HG02798 (cell line): ENCODE results near the gene LRP5.

Experiments used
- ATAC-seq: cut with Tn5 transposase; IDR thresholded peaks from one replicate; pipeline ENCODE4 v1.9.1; 2021; ENCODE audit warnings: mild to moderate bottlenecking; ENCODE audit not compliant: unreplicated experiment, poor library complexity

The LRP5 gene

DNA sequence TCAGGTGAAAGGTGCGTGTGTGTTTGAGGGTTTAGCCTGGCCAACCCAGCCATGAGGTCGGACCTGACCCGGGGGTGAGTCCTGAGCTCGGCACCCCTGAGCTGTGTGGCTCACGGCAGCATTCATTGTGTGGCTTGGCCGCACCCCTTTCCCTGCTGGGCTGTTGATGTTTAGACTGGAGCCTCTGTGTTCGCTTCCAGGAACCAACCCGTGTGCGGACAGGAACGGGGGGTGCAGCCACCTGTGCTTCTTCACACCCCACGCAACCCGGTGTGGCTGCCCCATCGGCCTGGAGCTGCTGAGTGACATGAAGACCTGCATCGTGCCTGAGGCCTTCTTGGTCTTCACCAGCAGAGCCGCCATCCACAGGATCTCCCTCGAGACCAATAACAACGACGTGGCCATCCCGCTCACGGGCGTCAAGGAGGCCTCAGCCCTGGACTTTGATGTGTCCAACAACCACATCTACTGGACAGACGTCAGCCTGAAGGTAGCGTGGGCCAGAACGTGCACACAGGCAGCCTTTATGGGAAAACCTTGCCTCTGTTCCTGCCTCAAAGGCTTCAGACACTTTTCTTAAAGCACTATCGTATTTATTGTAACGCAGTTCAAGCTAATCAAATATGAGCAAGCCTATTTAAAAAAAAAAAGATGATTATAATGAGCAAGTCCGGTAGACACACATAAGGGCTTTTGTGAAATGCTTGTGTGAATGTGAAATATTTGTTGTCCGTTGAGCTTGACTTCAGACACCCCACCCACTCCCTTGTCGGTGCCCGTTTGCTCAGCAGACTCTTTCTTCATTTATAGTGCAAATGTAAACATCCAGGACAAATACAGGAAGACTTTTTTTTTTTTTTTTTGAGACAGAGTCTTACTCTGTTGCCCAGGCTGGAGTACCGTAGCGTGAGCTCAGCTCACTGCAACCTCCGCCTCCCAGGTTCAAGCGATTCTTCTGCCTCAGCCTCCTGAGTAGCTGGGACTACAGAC is 94.2 kb downstream of the LRP5 start:
- ATAC-seq = no peak

- ATAC-seq = no peak
These were observed 96.1 kb downstream of the LRP5 start for GRCh38 chr11:68408512-68408911.

GRCh38 chr11:68409748-68410344 is 97.5 kb downstream of the LRP5 start:
- ATAC-seq = no peak

GRCh38 chr11:68411501-68411991 is 99.2 kb downstream of the LRP5 start:
- no peak for ATAC-seq

DNA sequence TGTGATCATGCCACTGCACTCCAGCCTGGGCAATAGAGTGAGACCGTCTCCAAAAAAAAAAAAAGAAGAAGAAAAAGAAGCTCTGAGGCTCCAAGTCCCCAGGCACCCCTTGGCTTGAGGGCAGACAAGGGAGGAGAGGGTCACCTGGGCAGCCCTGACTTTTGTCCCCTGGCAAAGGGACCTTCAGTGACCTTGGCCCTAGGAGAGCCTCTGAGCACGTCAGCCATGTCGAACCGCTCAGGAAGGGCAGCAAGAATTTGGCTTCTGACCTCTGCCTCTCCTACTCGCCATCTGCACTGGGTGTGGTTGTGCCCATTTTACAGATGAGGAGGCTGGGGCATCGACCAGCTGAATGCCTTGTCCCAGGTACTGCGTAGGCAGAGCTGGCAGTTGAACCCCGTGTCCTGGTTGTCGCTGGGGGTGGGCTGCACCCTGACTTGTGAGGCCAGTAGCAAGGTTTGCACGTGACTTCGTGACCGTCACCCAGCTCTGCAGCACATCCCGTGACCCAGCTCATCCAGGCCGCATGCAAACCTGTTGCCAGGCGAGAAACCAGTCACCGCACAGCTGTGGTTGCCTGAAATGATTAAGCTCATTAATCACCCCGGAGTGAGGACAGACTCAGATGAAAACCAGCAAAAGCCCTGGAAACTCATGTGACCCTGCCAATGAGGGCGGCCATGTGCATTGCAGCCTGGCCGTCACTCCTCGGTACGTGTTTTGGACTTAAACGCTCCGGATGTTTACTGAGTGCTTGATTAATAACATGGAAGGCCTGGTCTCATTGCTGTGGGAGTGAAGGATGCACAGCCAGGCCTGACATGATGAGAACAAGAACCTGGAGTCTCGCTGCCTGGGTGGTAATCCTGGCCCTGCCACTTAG is 100.4 kb downstream of the LRP5 start:
- ATAC-seq = peak; percentile 53

GRCh38 chr11:68413591-68413999 is 101.2 kb downstream of the LRP5 start:
- ATAC-seq = no peak

GRCh38 chr11:68414496-68415221 is 102.3 kb downstream of the LRP5 start:
- no peak for ATAC-seq

DNA sequence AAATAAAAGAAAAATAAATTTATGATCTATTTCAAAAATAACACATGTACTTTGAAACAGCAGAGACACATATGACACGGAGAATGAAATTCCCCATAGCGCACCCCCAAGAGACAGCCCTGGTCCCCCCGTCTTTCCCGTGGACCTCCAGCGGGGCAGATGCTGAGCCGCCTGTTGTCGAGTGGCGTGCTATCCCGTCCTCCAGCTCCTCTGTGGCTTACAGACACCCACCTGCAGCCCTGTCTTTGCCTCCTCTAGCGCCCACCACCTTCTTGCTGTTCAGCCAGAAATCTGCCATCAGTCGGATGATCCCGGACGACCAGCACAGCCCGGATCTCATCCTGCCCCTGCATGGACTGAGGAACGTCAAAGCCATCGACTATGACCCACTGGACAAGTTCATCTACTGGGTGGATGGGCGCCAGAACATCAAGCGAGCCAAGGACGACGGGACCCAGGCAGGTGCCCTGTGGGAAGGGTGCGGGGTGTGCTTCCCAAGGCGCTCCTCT is 103.7 kb downstream of the LRP5 start:
- ATAC-seq = no peak

- no peak for ATAC-seq
These were observed 106.3 kb downstream of the LRP5 start for GRCh38 chr11:68418648-68419047.

GRCh38 chr11:68420171-68420570 is 107.8 kb downstream of the LRP5 start:
- ATAC-seq = no peak

GRCh38 chr11:68423481-68423880 is 111.1 kb downstream of the LRP5 start:
- ATAC-seq = no peak

DNA sequence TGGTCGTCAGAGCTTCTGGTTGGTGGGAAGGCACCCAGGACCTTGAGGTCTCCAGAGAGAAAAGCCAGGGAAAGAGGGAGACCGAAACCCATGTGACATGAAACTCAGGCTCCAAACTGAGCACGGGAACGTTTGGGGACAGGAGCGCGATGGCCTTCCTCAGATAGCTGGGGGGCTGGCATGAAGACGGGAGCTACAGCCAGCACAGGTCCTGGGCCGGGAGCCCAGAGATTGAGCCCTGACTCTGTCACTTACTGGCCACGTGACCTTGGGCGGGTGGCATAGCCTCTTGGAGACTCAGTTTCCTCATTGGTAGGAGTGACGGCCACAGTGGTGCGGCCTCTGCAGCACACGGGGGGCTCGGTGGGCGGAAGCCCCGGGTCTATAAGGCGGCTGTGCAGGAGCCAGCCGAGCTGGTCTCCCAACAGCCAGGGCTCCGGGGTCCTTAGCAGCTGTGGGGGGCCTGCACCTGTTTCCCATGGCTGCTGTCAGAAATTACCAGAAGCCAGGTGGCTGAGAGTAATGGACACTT is 111.8 kb downstream of the LRP5 start:
- no peak for ATAC-seq

DNA sequence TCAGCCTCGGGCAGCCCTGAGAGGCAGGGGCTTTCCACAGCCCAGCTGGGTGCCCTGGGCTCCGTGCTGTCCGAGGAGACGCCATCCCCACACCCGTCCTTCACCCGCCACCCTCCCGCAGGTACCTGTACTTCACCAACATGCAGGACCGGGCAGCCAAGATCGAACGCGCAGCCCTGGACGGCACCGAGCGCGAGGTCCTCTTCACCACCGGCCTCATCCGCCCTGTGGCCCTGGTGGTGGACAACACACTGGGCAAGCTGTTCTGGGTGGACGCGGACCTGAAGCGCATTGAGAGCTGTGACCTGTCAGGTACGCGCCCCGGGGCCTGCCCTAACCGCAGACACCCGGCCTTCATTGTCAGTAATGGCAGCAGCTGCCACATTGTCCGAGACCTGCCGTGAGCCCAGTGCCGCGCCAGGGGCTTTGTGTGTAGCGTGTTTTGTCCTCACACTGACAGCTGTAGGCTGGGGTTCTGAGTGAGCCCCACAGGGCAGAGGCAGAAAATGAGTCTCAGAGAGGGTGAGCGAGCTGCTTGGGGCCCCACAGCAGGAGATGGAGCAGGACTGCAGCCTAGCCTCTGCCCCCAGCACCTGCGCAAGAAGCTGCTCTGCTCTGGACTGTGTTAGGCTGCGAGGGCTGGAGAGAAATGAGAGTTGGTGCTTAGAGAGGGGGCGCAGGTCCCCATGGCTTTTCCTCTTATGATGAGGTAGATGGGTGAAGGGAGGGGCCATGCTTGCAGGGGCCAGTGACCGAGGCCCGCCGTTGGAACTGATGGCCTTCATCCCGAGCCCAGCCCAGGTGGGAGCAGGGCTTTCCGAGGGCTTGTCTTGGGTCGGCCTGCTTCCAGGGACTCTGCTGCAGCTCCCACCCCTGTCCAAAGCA is 112.8 kb downstream of the LRP5 start:
- ATAC-seq = no peak

- ATAC-seq = no peak
These were observed 113.5 kb downstream of the LRP5 start for GRCh38 chr11:68425866-68426380.

GRCh38 chr11:68429661-68430060 is 117.3 kb downstream of the LRP5 start:
- no peak for ATAC-seq

- no peak for ATAC-seq
These were observed 118.0 kb downstream of the LRP5 start for GRCh38 chr11:68430384-68430783.

GRCh38 chr11:68430801-68431200 is 118.4 kb downstream of the LRP5 start:
- no peak for ATAC-seq

DNA sequence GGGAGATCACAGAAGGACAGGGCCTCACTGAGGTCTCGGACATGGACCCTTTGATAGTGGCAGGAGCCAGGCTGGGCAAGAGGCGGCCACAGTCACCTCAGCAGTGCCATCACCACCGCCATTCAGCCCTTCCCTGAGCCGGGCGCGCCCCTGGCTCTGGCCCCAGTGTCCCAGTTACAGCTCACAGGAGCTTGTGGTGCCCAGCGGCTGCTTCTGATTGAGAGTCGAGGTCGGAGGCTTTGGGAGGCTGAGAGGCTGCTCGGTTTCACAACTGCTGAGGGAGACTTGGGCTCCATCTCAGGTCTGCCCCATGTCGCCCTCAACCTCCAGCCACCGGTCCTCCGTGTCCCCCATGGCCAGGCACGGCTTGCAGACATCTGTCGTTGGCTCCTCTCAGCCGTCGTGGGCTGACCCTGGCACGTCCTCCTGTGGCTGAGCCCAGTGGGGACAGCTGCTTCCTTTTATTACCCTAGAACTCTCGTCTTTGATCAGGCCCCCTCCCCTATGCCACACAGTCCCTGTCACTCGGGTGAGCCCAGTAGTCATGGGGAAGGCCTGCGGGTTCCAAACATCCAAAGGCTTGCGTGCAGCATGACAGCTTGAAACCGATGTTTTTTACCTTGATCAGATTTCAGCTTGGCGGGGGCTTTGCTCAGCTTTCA is 119.7 kb downstream of the LRP5 start:
- no peak for ATAC-seq
